CD14-positive monocyte (primary cell): ENCODE data around the gene ACTR6. TPM values are rescaled to one million over a fixed set of nuclear protein-coding genes. Genes with fewer than 3 reads are reported as not detected.

Source experiments
- DNase-seq, 3 donors: peaks; one replicate each; pipeline ENCODE4 v3.0.0-alpha.2; 2011 to 2022
- H2AFZ ChIP-seq: 2 replicates; pipeline ENCODE4 v1.6.0; 2012; ENCODE audit warnings: mild to moderate bottlenecking, low read depth, low read length, inconsistent platforms; ENCODE audit not compliant: insufficient read depth, poor library complexity, severe bottlenecking
- H3K27ac ChIP-seq, 2 donors: 1 replicate in 1 of 2; 2 replicates in 1 of 2; pipeline ENCODE4 v1.5.1; 2012 to 2013; ENCODE audit warnings: low read length in 2 of 2, control low read depth in 1 of 2, inconsistent platforms in 1 of 2, low read depth in 1 of 2, mild to moderate bottlenecking in 1 of 2
- H3K27me3 ChIP-seq, 2 donors: one replicate each; pipeline versions ENCODE4 v1.6.0 to v1.6.1; 2011 to 2013; ENCODE audit warnings: low read length in 2 of 2; ENCODE audit not compliant: control insufficient read depth in 2 of 2, insufficient read depth in 2 of 2
- H3K36me3 ChIP-seq, 2 donors: replicated peaks in 1 of 2; 1 replicate in 1 of 2; 2 replicates in 1 of 2; pipeline versions ENCODE4 v1.5.1 to v1.6.1; 2012 to 2013; ENCODE audit warnings: low read length in 2 of 2, control low read depth in 1 of 2, inconsistent platforms in 1 of 2, mild to moderate bottlenecking in 1 of 2; ENCODE audit not compliant: insufficient read depth in 2 of 2, control insufficient read depth in 1 of 2
- H3K4me1 ChIP-seq, 2 donors: 1 replicate in 1 of 2; 2 replicates in 1 of 2; pipeline versions ENCODE4 v1.5.1 to v1.6.1; 2012 to 2013; ENCODE audit warnings: low read length in 2 of 2, control low read depth in 1 of 2, inconsistent platforms in 1 of 2, mild to moderate bottlenecking in 1 of 2, moderate library complexity in 1 of 2; ENCODE audit not compliant: insufficient read depth in 2 of 2, control insufficient read depth in 1 of 2
- H3K4me2 ChIP-seq: replicated peaks from 2 replicates; pipeline ENCODE3; 2012; ENCODE audit warnings: low read length, moderate library complexity, mild to moderate bottlenecking; ENCODE audit not compliant: poor library complexity, severe bottlenecking; ENCODE audit errors: extremely low read depth
- H3K4me3 ChIP-seq, 3 experiments: fragments of 200-600 bp in 1 of 3; sonication (generic) in 1 of 3; replicated peaks in 1 of 3; 1 replicate in 2 of 3; 2 replicates in 1 of 3; pipeline ENCODE4 v1.5.1; 2011 to 2013; ENCODE audit warnings: low read length in 3 of 3, mild to moderate bottlenecking in 3 of 3, control low read depth in 2 of 3, low read depth in 2 of 3, inconsistent platforms in 1 of 3, moderate library complexity in 1 of 3
- H3K79me2 ChIP-seq: 2 replicates; pipeline ENCODE4 v1.6.0; 2012; ENCODE audit warnings: mild to moderate bottlenecking, control low read depth, inconsistent platforms, low read length, moderate library complexity; ENCODE audit not compliant: insufficient read depth
- H3K9ac ChIP-seq: 2 replicates; pipeline ENCODE4 v1.6.0; 2017; ENCODE audit warnings: low read length, mild to moderate bottlenecking; ENCODE audit not compliant: insufficient read depth, poor library complexity, severe bottlenecking
- H3K9me3 ChIP-seq, 2 donors: replicated peaks in 1 of 2; 1 replicate in 1 of 2; 2 replicates in 1 of 2; pipeline versions ENCODE4 v1.5.1 to v1.6.1; 2012 to 2013; ENCODE audit warnings: low read length in 2 of 2, control low read depth in 1 of 2; ENCODE audit not compliant: control insufficient read depth in 1 of 2, insufficient read depth in 1 of 2
- H4K20me1 ChIP-seq: 2 replicates; pipeline ENCODE4 v1.6.0; 2012; ENCODE audit warnings: mild to moderate bottlenecking, low read length, control low read depth, moderate library complexity; ENCODE audit not compliant: insufficient read depth
- H3K27ac Mint-ChIP-seq, 7 donors: one replicate each; pipeline ENCODE4 v1.8.0; 2020; ENCODE audit warnings: mild to moderate bottlenecking in 7 of 7, mixed read lengths in 7 of 7, moderate library complexity in 6 of 7, inconsistent platforms in 2 of 7
- H3K27me3 Mint-ChIP-seq, 3 donors: one replicate each; pipeline ENCODE4 v1.8.0; 2021 to 2022; ENCODE audit warnings: low read depth in 3 of 3, mild to moderate bottlenecking in 3 of 3, mixed read lengths in 3 of 3, moderate library complexity in 3 of 3, inconsistent platforms in 1 of 3
- H3K36me3 Mint-ChIP-seq, 2 donors: one replicate each; pipeline ENCODE4 v1.8.0; 2020; ENCODE audit warnings: mixed read lengths in 2 of 2, inconsistent platforms in 1 of 2, mild to moderate bottlenecking in 1 of 2
- H3K4me1 Mint-ChIP-seq: one replicate; pipeline ENCODE4 v1.8.0; 2020; ENCODE audit warnings: mild to moderate bottlenecking, mixed read lengths
- H3K4me3 Mint-ChIP-seq, 2 donors: one replicate each; pipeline ENCODE4 v1.8.0; 2020; ENCODE audit warnings: mild to moderate bottlenecking in 2 of 2, mixed read lengths in 2 of 2, moderate library complexity in 1 of 2
- H3K9me3 Mint-ChIP-seq, 7 donors: one replicate each; pipeline ENCODE4 v1.8.0; 2020 to 2022; ENCODE audit warnings: mixed read lengths in 7 of 7, mild to moderate bottlenecking in 6 of 7, moderate library complexity in 6 of 7, inconsistent platforms in 2 of 7
- CTCF ChIP-seq: fragments of 200-600 bp; IDR thresholded peaks from one replicate; pipeline ENCODE4 v1.8.0; 2022; ENCODE audit warnings: antibody characterized with exemption, mild to moderate bottlenecking
- WGBS: methylation state at CpG from one replicate; pipeline ENCODE4 v1.1.5; 2013; ENCODE audit warnings: missing lambda C conversion rate; ENCODE audit not compliant: insufficient coverage; 5-methylcytosine and 5-hydroxymethylcytosine counted together
- intact Hi-C, 2 donors: fragments of 100-400 bp; cut with micrococcal nuclease; formaldehyde crosslinking; loops; one replicate each; pipeline versions ENCODE4 v1.15.0 to v1.15.1; 2023
- polyA plus RNA-seq, 3 donors: library from polyadenylated mRNA; depleted of rRNA in 1 of 3; unstranded in 2 of 3; stranded (reverse) in 1 of 3; fragments of 300-500 nt in 2 of 3; fragments of >200 nt in 1 of 3; fragmentation: Illumina TruSeq in 2 of 3; gene quantifications; 1 replicate in 2 of 3; 2 replicates in 1 of 3; pipeline ENCODE4 v1.2.3, GENCODE V29; 2012 to 2021

ACTR6 gene
- polyA plus RNA-seq, 3 donors: 5.5 to 17.8 (median 16.2) TPM

DNA sequence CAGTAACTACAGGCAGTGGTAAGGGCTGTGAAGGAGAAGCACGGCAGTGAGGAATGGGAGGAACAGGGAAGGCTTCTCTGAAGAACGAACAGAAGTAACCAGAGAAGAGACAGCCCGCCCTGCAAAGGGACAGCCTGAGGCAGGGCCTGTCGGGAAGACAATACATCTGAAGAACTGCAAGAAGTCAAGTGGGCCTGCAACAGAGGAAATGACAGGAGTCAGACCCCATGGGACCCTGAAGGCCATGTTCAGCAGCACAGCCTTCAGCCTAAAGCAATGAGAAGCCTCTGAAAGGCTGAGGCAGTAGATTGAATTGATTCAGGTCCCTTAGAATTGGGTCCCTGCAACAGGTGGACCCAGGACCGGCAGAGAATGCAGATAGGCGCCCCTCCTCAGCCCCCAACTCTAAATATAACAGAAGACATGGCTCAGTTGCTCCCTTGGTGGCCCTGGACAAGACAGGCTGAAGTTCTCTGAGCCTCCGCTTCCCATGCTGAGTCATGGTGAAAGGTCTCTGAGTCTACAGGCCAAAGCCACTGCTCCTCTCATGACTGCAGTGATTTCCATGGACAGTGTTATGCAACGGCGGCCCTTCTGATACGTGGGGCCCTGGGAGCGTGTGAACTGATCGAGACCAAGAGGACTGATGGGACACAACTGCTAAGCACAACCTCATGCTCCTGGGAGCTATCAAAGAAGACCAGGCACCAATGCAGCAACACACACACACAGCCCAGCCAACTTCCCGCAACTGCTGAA, 10.8 kb upstream of the ACTR6 start:
- Histone ChIP-seq H3K9me3 (no peaks in the 10 kb centered on the region), H3K79me2 (no peaks in the 10 kb centered on the region), H3K4me3 (no peak overlapping the region), H3K9ac (no peak overlapping the region), H3K4me2 (no peak overlapping the region), H3K4me1 (peaks cover 4 to 8% of the 10 kb centered on the region in 2 donors), H3K27ac (no peak overlapping the region), H2AFZ (peak overlapping the region; percentile 27), H3K27me3 (no peaks in the 10 kb centered on the region), H4K20me1 (no peaks in the 10 kb centered on the region), H3K36me3 (no peaks in the 10 kb centered on the region)
- H3K9me3 Mint-ChIP-seq: peaks cover 0 to 7% (median 3%) of the 10 kb centered on the region in 7 donors
- intact Hi-C loops: no loop called here
- peaks cover 0 to 5% (median 0%) of the 10 kb centered on the region in 3 donors for H3K27me3 Mint-ChIP-seq
- peaks cover 8% of the 10 kb centered on the region for H3K4me1 Mint-ChIP-seq
- 82% methylated on average over 13 of the region's 13 CpGs for WGBS
- no peak for TF ChIP-seq CTCF
- H3K27ac Mint-ChIP-seq: no peak overlapping the region
- no peak overlapping the region for H3K4me3 Mint-ChIP-seq
- H3K36me3 Mint-ChIP-seq: no peaks in the 10 kb centered on the region
- DNase-seq: no peak

- Mint-ChIP-seq H3K4me3 (no peak overlapping the region), H3K4me1 (peaks cover 2% of the 10 kb centered on the region), H3K27me3 (peaks cover 0 to 2% (median 0%) of the 10 kb centered on the region in 3 donors), H3K27ac (no peak overlapping the region), H3K36me3 (no peaks in the 10 kb centered on the region), H3K9me3 (peaks cover 0 to 7% (median 3%) of the 10 kb centered on the region in 7 donors)
- H3K4me2 ChIP-seq: no peak overlapping the region
- H2AFZ ChIP-seq: no peak overlapping the region
- no peak overlapping the region for H3K27ac ChIP-seq
- H3K36me3 ChIP-seq: no peaks in the 10 kb centered on the region
- no peaks in the 10 kb centered on the region for H3K4me1 ChIP-seq
- no peak overlapping the region for H3K4me3 ChIP-seq
- WGBS: no CpG with 5 or more reads among the region's 1 CpG
- intact Hi-C loops: no loop called here
- no peak for TF ChIP-seq CTCF
- H3K27me3 ChIP-seq: no peaks in the 10 kb centered on the region
- H3K9me3 ChIP-seq: no peaks in the 10 kb centered on the region
- H4K20me1 ChIP-seq: no peaks in the 10 kb centered on the region
- no peak overlapping the region for H3K9ac ChIP-seq
- H3K79me2 ChIP-seq: no peaks in the 10 kb centered on the region
- no peak for DNase-seq
These were observed 7.5 kb upstream of the ACTR6 start for GRCh38 chr12:100193085-100193484.
